Tibial nerve (tissue), 3 donors: ENCODE measurements around the gene ANP32B.

ENCODE experiments used
- CTCF ChIP-seq, 5 experiments: fragments of 200-600 bp in 3 of 5; fragments of 450-650 bp in 2 of 5; sonication (generic) in 3 of 5; IDR thresholded peaks; one replicate each; pipeline ENCODE4 v1.5.1; 2016 to 2019; ENCODE audit warnings: antibody characterized with exemption in 5 of 5, mild to moderate bottlenecking in 3 of 5, moderate library complexity in 2 of 5
- POLR2A ChIP-seq, 2 donors: fragments of 450-650 bp; IDR thresholded peaks; one replicate each; pipeline ENCODE4 v1.6.1; 2017; ENCODE audit warnings: antibody characterized with exemption in 2 of 2, mild to moderate bottlenecking in 2 of 2, moderate library complexity in 2 of 2

GRCh38 chr9:98021306-98022040, 38.3 kb downstream of the ANP32B start:
- TF ChIP-seq CTCF (IDR thresholded peaks at IDR 0.05) (no peak), POLR2A (IDR thresholded peaks at IDR 0.05) (no peak)
